Measurements from ENCODE around the gene C1QTNF5.

C1QTNF5 gene

DNA sequence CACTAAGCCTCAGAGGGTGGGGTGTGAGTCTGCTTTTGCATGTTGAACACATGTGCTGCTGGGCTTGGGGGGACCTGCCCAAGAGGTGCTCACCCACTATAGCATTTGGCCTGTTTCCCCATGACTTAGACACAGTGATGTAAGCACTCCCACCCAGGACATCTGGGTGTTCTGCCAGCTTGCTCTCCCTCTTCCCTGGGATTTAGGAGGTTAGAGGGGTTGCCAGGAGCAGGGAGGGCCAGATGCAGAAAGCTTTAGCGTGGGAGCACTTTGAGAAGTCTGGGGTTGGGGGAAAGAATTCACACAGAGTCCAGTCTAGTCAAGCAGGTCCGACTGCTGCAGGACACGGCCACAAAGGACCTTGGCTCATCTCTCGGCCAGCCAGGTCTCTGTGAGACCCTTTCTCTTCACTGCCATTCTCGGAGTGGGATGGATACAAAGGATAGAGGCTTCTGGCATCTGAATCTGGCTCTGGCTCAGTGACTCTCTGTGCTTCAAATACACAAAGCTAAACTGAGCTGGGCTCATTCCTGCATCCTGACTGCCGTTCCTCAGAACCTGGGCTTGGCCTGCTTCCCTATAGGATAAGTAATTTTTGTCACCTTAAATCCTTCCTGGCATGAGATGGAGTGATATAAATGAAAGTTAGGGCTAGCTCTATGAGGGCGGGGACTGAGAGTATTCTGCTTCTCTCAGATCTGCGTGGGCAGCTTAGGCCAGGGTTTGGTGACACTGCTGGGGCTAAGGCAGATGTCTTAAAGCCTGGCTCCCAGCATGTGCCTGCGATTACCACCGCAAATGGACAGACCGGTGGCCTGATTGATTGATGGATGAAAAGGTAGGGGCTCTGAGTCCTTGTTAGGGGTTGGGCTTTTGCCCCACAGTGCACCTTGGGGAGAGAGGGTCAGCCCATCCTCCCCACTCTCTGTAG is 26.3 kb upstream of the C1QTNF5 start:
- Histone ChIP-seq H3K4me3 (replicated peaks; ENCODE audit: insufficient read depth, low read length) (no peak overlapping the region), H3K27ac (replicated peaks) (peak overlapping the region; percentile 39), H3K27me3 (ENCODE audit: insufficient read depth, poor library complexity, severe bottlenecking) (peaks cover 14% of the 10 kb centered on the region)
- TF ChIP-seq GABPA (IDR thresholded peaks at IDR 0.05; ENCODE audit: low read depth) (no peak), CTCF (IDR thresholded peaks at IDR 0.05; ENCODE audit: insufficient read depth, low read length) (no peak), SPI1 (IDR thresholded peaks at IDR 0.05; ENCODE audit: borderline replicate concordance, low read depth) (no peak), POLR2AphosphoS5 (IDR thresholded peaks at IDR 0.05; ENCODE audit: low read depth) (no peak)
- TF ChIP-seq, protein P1, sequence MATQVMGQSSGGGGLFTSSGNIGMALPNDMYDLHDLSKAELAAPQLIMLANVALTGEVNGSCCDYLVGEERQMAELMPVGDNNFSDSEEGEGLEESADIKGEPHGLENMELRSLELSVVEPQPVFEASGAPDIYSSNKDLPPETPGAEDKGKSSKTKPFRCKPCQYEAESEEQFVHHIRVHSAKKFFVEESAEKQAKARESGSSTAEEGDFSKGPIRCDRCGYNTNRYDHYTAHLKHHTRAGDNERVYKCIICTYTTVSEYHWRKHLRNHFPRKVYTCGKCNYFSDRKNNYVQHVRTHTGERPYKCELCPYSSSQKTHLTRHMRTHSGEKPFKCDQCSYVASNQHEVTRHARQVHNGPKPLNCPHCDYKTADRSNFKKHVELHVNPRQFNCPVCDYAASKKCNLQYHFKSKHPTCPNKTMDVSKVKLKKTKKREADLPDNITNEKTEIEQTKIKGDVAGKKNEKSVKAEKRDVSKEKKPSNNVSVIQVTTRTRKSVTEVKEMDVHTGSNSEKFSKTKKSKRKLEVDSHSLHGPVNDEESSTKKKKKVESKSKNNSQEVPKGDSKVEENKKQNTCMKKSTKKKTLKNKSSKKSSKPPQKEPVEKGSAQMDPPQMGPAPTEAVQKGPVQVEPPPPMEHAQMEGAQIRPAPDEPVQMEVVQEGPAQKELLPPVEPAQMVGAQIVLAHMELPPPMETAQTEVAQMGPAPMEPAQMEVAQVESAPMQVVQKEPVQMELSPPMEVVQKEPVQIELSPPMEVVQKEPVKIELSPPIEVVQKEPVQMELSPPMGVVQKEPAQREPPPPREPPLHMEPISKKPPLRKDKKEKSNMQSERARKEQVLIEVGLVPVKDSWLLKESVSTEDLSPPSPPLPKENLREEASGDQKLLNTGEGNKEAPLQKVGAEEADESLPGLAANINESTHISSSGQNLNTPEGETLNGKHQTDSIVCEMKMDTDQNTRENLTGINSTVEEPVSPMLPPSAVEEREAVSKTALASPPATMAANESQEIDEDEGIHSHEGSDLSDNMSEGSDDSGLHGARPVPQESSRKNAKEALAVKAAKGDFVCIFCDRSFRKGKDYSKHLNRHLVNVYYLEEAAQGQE (IDR thresholded peaks at IDR 0.05; ENCODE audit: insufficient replicate concordance, low read depth): no peak
- DNase-seq (ENCODE audit: low read depth in 1 of 2, low spot score in 1 of 2): no peak

DNA sequence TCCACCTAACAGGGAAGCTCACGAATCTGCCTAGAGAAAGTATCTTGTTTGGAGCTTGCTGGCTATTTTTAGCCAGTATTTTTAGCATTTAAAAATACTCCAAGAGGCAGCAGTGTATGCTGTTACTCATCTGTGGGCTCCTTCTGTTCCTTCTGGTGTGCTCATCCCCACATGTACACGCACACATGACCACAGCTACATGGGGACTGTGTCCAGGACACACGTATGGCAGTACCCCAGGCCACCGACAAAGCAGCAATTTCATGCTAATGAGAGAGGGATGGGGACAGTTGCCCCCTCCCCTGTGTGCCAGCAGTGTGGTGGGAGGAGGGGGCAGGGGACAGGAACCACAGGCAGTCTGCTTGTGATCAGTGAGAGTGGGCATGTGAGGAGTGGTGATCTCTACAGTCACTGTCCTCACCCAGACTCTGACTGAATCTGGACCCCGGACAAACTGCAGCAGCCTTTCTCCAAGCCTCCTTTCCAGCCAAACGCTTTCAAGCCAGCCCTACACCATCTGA is 24.4 kb upstream of the C1QTNF5 start:
- no peak for DNase-seq (ENCODE audit: low read depth in 1 of 2, low spot score in 1 of 2)
- peaks cover 12% of the 10 kb centered on the region for H3K27me3 ChIP-seq (ENCODE audit: insufficient read depth, poor library complexity, severe bottlenecking)
- no peak overlapping the region for H3K27ac ChIP-seq (replicated peaks)
- no peak overlapping the region for H3K4me3 ChIP-seq (replicated peaks; ENCODE audit: insufficient read depth, low read length)
- TF ChIP-seq GABPA (IDR thresholded peaks at IDR 0.05; ENCODE audit: low read depth): no peak
- TF ChIP-seq, protein P1 (IDR thresholded peaks at IDR 0.05; ENCODE audit: insufficient replicate concordance, low read depth): no peak
- no peak for TF ChIP-seq SPI1 (IDR thresholded peaks at IDR 0.05; ENCODE audit: borderline replicate concordance, low read depth)
- no peak for TF ChIP-seq CTCF (IDR thresholded peaks at IDR 0.05; ENCODE audit: insufficient read depth, low read length)
- TF ChIP-seq POLR2AphosphoS5 (IDR thresholded peaks at IDR 0.05; ENCODE audit: low read depth): no peak

- DNase-seq (ENCODE audit: low read depth in 1 of 2, low spot score in 1 of 2): no peak
- Histone ChIP-seq H3K27me3 (ENCODE audit: insufficient read depth, poor library complexity, severe bottlenecking) (peaks cover 12% of the 10 kb centered on the region), H3K27ac (replicated peaks) (no peak overlapping the region), H3K4me3 (replicated peaks; ENCODE audit: insufficient read depth, low read length) (peak overlapping the region; percentile 31)
- no peak for TF ChIP-seq GABPA (IDR thresholded peaks at IDR 0.05; ENCODE audit: low read depth)
- TF ChIP-seq, protein P1 (IDR thresholded peaks at IDR 0.05; ENCODE audit: insufficient replicate concordance, low read depth): no peak
- no peak for TF ChIP-seq CTCF (IDR thresholded peaks at IDR 0.05; ENCODE audit: insufficient read depth, low read length)
- no peak for TF ChIP-seq POLR2AphosphoS5 (IDR thresholded peaks at IDR 0.05; ENCODE audit: low read depth)
- no peak for TF ChIP-seq SPI1 (IDR thresholded peaks at IDR 0.05; ENCODE audit: borderline replicate concordance, low read depth)
Observed at GRCh38 chr11:119363851-119364590, 23.3 kb upstream of the C1QTNF5 start.

Measured in HL-60 (cell line).